HG03575 (cell line): ENCODE measurements around the gene FAM120A.

Experiments used
- ATAC-seq: cut with Tn5 transposase; IDR thresholded peaks from one replicate; pipeline ENCODE4 v1.9.1; 2021; ENCODE audit not compliant: unreplicated experiment, insufficient number of reproducible peaks, low FRiP score; ENCODE audit errors: extremely low read depth

The FAM120A gene, protein sequence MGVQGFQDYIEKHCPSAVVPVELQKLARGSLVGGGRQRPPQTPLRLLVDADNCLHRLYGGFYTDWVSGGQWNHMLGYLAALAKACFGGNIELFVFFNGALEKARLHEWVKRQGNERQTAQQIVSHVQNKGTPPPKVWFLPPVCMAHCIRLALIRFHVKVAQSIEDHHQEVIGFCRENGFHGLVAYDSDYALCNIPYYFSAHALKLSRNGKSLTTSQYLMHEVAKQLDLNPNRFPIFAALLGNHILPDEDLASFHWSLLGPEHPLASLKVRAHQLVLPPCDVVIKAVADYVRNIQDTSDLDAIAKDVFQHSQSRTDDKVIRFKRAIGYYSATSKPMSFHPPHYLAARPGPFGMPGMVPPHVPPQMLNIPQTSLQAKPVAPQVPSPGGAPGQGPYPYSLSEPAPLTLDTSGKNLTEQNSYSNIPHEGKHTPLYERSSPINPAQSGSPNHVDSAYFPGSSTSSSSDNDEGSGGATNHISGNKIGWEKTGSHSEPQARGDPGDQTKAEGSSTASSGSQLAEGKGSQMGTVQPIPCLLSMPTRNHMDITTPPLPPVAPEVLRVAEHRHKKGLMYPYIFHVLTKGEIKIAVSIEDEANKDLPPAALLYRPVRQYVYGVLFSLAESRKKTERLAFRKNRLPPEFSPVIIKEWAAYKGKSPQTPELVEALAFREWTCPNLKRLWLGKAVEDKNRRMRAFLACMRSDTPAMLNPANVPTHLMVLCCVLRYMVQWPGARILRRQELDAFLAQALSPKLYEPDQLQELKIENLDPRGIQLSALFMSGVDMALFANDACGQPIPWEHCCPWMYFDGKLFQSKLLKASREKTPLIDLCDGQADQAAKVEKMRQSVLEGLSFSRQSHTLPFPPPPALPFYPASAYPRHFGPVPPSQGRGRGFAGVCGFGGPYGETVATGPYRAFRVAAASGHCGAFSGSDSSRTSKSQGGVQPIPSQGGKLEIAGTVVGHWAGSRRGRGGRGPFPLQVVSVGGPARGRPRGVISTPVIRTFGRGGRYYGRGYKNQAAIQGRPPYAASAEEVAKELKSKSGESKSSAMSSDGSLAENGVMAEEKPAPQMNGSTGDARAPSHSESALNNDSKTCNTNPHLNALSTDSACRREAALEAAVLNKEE

DNA sequence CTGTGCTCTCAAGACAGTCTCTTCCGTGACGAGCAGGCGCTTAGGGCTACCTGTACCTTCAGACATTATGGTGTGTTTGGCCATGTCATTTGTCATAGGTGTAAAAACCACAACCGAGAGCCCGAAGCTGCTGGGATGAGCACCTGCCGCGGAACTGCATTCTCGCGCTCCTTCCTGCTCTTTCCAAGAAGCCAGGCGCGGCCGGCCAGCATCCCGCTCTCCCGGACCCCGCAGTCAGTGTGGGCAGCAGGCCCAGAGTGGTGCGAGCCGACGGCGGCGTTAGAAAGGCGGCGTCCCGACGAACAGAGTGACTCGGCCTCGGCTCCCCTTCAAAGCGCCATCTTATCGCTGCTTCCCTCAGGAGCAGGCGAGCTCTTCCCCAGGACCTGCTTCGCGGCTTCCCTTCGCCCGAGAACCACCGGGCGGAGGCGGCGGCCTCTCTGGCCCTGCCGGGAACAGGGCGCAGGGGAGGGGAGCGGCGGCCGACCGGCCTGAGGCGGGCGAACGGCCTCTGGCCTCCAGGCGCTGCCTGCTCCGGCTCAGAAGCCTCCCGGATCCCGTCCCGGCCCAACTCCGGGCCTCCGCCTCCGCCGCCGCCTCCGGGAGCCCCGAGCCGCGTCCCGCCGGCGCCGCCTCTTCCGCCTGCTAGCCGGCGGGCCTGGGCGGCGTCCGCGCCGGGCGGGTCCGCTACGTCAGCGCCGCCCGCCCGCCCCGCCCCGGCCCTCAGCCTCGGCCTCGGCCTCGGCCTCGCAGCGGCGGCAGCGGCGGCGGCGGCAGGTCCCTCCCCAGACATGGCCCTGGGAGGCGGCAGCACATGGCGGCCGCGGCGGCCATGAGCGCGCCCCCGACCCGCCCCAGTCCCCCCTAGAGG, at the start of gene FAM120A:
Gene FAM120A (plus strand): TSS at position 741 of the 871 bp plus-strand sequence. CDS start 231 bp downstream, outside the sequence.
- ATAC-seq: no peak

DNA sequence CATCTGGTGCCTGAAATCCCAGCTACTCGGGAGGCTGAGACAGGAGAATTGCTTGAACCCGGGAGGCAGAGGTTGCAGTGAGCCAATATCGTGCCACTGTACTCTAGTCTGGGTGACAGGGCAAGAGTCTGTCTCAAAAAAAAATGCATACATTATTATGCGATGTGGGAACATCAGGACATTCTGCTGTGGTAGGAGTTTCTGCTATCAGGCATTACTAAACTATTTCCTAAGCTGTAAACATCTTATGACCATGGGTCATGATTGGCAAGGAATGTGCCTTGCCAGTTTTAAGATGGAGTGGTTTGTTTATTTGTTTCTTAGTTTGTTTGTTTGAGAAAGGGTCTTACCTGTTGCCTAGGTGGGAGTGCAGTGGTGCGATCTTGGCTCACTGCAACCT, 45.1 kb upstream of the FAM120A start:
- ATAC-seq: no peak

DNA sequence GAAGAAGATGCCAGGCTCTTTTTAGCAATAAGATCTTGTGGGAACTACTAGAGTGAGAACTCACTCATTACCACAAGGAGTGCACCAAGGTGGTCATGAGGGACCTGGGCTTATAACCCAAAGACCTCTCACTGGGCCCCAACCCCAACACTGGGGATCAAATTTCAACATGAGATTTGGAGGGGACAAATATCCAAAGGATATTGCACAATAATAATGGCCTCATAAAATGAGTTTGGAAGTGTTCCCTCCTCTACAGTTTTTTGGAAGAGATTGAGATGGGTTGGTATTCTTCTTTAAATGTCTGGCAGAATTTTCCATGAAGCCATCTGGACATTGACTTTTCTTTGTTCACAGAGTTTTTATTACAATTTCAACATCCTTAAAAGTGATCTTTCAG, 38.0 kb upstream of the FAM120A start:
- ATAC-seq: no peak

DNA sequence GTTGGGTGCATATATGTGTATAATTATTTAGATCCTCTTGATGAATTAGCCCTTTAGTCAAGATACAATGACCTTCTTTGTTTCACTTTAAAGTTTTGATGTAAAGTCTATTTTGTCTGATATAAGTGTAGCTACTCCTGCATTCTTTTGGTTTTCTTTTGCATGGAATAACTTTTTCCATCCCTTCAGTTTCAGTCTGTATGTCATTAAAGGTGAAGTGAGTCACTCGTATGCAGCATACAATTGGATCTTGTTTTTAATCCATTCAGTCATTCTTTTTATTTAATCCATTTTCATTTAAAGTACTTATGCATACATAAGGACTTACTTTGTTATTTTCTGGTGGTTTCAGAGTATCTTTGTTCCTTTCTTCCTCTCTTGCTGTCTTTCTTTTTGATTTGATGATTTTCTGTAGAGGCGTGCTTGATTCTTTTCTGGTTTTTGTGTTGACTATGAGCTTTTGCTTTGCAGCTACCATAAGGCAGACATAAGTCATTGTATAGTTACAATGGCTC, 36.3 kb upstream of the FAM120A start:
- no peak for ATAC-seq

DNA sequence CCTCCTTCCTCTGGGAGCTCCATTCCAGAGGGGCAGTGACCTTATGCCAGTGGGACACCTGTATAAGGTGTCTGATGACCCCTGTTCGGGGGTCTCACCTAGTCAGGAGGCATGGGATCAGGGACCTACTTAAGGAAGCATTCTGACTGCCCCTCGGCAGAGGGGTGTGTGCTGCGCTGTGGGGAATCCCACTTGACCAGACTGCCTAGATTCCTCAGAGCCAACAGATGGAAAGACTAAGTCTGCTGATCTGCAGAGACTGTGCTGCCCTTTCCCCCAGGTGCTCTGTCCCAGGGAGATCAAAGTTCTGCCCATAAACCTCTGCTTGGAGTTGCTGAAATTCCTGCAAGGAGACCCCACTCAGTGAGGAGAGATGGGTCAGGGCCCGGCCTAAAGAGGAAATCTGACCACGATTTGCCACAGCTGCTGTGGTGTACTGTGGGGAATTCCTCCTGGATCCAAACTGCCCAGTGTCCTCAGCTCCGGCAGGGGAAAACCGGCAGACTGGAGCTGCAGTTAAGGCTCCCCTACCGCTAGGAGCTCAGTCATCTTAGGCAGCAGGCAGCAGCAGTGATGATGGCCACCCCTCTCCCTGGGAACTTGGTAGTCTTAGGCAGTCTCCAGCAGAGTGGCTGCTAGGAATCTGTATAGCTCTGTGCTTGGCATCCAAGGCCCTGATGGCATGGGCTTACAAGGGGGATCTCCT, 34.8 kb upstream of the FAM120A start:
- ATAC-seq: no peak

DNA sequence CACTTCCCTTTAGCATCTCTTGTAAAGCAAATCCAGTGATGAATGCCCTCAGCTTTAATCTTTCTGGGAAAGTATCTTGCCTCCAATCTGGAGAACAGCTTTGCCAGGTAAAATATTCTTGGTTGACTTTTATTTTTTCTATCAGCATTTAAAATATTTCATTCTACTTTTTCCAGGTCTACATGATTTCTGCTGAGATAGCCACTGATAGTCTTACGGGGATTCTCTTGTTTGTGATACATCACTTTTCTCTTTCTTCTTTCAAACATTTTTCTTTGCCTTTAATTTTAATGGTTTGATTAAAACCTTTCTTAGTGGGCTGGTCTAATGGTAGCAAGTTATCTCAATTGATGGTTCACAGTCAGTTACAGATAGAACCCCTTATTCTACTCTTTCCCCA, 33.9 kb upstream of the FAM120A start:
- ATAC-seq: no peak

DNA sequence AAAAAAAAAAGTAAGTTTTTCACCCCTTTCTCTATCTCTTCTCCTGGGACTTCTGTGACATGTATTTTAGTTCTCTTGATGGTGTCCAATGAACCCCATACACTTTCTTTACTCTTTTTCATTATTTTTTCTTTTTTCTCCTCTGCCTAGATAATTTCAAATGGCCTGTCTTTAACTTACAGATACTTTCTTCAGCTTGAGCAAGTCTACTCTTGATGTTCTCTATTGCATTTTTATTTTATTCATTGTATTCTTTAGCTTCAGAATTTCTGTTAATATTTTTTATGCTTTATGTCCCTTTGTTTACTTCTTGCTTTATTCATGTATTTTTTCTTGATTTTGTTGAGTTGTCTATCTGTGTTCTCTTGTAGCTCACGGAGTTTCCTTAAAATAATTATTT, 32.5 kb upstream of the FAM120A start:
- ATAC-seq: no peak

DNA sequence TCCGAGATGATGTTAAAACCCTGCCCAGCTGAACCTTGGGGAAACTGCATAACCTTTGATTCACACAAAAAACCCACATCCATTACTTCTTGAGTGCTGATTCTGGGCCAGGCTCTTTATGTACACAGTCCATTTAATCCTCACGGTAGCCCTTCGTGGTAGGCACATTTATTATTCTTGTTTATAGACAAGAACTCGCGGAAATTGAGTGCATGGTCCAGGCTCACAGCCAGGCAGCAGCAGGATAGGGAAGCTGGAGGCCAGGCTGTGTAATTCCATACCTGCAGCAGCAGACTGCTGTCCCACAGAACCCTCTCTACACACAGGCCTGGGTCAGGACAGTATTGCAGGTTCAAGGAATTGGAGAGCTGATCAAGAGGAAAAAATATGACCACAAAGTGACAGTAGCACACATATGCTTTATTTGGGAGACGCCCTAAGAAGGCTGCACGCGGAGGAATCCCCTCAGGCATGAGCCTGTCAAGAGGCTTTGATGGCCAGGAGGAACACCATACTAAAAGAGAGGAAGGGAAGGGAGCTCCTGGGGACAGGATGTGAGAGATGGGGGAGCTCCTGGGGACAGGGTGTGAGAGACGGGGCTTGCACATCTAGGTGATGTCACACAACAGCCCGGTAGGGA, 28.4 kb upstream of the FAM120A start:
- no peak for ATAC-seq

DNA sequence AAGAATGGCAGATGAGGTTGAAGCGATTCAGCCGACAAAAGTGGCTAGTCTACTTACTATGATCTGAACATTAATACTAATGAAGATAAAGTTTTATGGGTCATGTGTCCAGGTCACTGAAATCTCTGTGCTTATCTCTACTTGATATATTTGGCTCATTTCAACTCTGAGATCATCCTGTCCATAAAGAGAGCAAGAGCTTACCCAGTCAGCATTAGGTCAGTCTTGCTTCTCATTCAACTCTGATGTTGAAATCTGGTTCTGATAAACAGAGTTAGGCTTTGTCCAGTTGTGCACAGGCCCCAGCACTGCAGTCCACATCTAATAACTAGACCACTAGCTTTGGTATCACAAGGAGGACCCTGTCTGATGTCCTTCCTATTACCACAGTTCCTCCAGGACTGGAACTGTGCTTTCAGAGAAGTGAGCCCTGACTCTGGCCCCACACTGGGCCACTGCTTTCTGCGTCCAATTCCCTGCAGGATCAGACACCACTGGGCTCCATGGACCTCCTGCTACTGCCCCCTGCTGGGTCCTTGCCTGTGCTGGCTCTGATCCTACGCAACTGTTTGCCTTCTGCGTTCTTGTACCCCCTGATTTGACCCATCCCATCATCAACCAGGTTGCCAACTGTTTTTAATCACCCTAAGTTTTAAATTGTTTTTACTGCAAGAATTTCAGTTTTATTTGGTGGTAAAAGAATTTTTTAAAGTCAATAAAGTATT, 23.7 kb upstream of the FAM120A start:
- ATAC-seq: no peak

DNA sequence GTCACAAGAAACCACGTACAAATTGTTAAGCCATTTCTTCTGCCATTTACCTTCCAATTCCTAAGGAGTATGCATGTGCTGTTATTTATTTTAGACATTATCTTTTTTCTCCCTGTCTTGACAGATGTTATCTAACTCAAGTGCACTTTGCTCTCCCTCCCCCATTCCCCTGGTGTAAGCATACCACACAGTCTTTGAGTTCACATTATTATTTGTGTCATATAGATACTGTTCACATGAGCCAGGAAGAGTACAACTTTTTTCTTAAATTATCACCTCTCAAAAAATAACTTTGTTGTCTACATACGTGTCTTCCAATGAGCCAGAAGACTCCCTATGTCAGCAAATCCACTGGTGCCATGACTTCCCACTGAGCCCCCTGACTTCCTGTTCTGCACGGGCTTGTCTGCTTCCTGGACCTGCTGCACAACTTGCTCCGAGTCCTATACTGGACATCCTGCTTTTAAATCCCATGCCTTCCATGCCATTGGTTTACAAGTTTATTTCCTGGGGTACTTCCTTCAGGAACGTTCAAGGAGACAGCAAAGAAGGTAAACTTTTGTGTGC, 19.9 kb upstream of the FAM120A start:
- ATAC-seq: no peak

DNA sequence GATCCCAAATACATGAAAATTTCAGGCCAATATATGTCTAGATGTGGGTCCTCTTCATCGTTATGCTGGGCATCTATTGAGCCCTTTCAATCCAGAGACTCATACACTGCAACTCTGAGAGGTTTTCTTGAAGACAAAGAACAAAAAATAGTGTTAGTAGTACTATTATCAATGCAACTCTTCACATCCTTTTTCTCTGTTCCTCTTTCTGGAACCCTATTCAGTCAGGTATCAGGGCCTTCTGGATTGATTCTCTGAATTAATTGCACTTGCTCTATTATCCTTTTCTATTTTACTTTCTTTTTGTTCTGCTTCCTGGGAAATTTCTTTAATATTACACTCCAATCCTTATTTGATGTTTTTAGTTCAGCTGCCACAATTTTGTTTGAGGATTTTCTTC, 18.5 kb upstream of the FAM120A start:
- no peak for ATAC-seq

DNA sequence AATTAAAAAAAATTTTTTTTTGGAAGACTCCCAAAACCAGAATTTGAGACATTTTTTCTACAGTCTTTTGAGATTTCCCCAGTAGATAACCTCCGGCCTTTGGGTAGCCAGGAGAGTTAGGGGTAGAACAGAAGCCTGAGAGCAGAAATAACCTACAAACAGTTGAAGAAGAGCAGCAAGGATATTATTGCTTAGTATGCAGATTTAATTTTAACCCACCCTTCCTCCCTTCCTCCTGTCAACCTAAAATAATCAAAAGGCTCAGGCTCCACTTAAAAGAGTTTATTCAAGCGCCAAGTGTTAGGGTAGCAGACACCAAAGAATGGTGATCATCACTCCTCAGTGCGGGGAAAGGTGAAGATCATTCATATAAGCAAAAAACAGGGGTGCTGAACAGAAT, 17.4 kb upstream of the FAM120A start:
- ATAC-seq: no peak

DNA sequence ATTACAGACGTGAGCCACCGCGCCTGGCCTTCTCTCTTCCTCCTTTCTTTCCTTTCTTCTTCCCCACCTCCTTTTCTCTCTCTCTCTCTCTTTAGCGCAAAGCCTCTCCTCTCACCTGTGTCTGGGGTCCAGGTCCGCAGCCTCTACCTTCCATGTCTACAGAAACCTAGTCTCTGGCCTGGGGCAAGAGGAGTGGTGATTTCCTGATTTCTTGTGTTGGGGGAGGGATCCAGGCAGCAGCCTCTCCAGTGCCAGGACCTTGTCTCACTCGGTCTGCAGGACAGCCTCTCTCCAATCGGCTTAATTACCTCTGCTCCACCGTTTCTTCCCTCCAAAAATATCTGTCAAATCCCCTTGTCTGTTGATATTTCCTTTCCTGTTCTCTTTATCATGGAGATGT, 16.1 kb upstream of the FAM120A start:
- ATAC-seq: no peak

DNA sequence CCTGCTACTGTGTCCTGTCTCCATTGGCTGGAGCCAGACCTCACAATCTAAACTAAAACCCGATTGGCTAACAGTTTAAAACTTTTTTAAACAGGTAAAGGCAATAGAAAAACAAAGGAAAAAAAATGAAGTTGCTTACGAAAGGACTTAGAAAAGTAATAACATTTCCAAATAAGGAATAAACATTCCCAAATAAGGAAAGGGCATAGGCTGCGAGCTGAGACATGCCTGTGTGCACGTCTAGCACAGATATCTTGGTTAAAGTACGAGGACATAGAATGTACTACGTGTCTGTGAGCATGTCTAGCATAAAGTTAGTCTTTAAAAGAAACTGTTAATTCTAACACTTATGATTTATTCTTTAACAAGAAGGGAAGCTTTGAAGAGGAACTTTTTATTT, 15.3 kb upstream of the FAM120A start:
- no peak for ATAC-seq

DNA sequence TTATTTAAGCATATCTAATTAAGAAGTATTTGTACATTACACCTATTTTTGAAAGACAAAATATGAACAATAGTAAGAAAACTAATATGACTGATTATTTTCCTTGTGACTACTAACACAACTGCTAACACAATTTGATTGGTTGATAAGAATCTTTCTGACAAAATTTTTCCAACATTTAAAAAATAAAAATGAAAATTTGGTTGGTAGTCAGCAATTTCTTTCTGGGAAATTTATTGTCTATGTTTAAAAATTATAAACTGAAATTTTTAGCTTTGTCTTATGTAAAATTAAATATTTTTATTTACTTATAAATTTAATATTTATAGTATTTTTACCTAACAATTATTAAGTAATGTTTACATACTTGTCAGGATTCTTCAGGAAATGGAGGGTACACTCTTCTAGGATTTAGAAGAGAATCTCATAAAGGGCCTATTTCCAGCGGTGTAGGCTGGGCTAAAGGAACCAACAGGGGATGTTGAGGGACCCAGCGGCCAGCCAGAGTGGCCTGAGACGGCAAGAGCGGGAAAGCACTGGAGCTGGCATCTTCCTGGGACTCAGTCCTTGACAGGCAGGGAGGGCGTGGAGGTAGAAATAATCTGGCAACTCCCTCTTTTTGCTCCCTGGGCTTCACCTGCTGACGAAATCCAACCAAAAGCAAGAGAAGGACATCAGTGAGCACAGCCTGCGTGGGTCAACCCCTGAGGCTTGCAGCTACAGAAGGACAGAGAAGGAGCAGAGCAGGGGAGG, 14.7 kb upstream of the FAM120A start:
- ATAC-seq: no peak

DNA sequence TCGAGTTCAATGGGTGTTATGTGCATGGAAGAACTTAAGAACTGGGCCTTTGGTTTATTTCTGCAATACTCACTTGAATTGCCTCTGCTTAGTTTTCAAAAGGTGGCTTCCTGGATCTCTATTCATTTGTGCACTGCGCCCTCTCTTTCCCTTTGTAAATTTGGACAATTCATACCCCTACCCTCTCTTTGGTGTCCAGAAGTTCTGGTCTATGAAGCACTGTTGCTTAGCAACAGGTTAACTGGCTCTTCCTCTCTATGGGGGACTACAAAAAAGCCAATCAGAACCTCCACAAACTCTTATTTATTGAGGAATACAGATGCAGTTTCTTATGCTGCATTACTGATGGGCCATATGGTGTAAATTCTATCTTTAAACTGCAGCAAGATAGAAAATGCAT, 13.5 kb upstream of the FAM120A start:
- ATAC-seq: no peak
